Activated T-cell treated with anti-CD3 and anti-CD28 coated beads for 48 hours (primary cell): Measurements from ENCODE around the gene DOCK10.

ENCODE experiments used
- DNase-seq: peaks from one replicate; pipeline ENCODE4 v3.0.0-alpha.2; 2020; ENCODE audit warnings: low read depth

DOCK10 gene

DNA sequence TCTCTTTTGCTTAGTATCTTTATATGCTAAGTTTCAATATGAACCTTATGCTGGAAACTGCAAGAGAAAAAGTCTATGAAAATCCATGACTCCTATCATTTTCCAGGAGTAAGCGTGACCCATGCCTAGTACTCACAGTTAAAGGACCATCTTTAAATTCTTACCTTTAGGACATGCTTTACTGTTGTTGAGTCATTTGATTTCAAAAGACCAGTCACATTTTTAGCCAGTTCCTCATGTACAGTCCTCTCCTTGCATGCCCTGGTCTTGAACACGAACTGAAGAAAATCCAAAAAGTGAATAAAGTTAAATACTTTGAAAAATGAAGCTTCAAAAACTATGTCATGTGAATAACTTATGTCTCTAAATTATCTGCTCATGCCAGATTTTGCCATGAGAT is 208.3 kb downstream of the DOCK10 start:
- no peak for DNase-seq

DNA sequence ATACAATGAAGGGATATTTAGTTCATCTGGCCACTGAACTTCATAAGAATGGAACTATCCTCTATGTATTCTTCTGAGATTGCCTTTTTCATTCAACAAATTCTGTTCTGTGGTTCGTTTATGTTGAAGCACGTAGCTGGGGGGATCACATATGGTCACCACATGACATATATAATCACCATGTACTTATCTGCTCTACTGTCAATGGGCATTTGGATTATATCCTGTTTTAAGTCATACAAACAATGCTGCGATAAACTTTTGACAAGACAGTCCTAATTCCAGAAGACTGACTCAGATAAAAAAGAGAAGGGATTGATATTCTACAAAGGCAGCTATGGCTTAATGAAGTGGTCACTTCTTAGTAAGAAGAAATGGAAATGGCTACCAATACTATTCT is 210.1 kb downstream of the DOCK10 start:
- DNase-seq, result no peak

DNA sequence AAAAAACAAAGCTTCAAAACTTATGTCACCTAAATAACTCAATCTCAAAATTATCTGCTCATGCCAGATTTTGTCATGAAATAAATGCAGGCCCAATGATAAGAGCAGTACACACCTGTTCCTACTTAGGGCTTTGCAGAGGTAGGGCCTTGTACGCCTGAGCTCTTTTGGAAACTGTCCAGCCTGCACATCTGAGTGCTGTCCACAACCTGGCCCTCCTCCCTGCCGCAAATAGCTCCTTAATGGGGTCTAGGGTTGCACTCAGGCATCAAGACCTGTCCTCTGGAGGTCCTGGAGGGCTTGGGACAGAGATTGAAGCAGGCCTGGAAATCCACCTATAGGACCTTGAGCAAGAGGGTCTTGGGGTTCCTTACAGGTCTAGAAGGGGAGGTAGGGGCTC is 210.7 kb downstream of the DOCK10 start:
- DNase-seq, result no peak

DNA sequence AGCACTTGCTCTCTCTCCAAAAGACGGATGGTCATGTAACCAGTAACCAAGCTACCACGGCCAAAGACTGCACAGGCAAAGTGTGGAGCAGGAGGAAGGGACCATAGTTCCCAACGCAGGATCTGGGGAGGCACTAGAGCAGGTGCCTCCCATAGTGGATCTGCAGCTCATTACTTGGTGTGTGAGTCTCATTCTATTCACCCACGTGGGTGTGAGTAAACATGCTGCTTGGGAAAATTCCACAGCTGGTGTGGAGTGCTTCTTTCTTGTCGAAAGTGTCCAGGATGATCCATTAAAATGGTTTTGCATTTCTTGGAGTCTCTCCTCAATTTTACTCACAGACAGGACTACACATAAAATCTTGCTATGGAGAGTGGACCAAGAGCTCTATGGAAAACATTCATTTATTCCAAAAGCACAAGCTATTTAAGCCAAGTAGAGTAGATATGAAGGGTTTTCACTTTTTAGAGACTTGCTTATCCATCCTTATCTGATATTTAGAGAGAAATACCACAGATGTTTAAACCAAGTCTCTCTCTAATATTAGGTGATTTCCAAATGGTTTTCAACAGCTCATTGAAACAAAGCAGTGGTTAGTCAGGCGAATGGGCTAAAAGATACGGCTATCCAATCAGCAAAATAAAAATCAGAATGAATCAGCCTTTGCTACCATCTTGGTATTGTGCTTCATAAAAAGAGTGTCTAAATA is 221.8 kb downstream of the DOCK10 start:
- DNase-seq, result no peak

DNA sequence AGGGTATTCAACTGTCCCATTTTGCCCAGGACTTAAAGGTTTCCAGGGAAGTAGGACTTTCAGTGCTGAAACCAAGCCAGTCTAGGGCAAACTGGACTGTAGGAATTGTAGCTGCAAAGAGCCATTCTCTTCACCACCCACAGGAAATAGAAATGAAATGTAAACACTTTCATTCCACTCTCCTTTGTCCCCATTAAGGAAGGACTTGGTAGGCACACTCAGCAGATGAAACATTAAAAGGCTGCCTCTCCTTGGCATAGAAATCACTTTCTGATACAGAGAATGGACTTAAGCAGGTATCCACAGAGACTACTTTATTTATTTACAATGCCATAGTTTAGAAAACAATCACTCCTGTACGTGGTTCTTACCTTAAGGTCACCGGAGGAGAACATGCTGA is 223.2 kb downstream of the DOCK10 start:
- no peak for DNase-seq

DNA sequence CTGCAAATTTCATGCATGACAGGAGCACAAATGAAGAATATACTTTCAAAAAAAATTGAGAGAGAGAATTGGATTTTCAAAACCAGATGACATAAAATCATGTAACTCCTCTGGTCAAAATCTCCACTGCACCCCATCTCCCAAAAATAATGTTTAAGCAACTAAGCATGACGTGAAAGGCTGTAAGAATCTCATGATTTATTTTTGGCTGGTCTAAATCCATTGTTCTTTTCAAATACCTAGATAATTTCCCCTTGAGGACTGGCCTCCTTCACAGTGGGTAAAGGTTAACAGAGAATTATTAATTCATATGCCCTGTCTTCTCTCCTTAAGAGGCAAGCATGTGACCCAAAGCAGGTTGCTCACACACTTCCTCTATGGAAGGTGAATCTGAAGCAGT is 224.6 kb downstream of the DOCK10 start:
- no peak for DNase-seq

DNA sequence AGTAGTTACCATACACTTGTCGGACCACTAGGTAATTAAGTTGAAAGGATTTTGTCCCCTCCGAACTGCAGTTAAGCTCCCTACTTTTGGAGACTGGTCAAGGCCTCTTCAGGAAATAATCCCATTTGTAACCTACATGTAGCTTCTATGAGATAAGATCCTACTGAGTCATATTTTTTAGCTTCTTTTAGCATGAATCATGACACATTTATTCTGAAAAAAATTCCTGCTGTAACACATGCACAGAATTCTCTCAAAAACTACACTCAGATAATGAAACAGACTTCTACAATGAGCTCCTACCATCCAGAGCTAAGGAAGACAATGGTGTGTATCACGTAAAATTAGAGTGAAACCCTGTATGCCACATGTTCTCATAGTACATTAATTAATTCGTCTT is 225.5 kb downstream of the DOCK10 start:
- DNase-seq, result no peak

DNA sequence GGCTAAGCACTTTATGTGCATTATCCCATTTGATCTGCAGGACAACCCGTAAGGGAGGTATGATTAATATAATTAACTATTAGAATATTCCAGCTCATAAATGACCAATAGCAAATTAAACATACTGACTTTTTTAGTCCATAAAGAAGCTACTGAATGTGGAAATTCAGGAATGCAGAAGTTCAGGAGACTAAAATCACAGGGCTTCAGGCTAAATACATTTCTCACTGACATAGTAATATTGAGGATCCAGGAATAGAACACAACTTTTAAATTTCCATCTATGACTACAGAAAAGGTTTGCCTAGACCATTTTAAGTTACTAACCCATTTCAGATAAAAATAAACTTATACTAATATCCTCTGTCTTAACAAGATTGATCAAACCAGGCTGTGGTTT is 228.7 kb downstream of the DOCK10 start:
- DNase-seq, result no peak

DNA sequence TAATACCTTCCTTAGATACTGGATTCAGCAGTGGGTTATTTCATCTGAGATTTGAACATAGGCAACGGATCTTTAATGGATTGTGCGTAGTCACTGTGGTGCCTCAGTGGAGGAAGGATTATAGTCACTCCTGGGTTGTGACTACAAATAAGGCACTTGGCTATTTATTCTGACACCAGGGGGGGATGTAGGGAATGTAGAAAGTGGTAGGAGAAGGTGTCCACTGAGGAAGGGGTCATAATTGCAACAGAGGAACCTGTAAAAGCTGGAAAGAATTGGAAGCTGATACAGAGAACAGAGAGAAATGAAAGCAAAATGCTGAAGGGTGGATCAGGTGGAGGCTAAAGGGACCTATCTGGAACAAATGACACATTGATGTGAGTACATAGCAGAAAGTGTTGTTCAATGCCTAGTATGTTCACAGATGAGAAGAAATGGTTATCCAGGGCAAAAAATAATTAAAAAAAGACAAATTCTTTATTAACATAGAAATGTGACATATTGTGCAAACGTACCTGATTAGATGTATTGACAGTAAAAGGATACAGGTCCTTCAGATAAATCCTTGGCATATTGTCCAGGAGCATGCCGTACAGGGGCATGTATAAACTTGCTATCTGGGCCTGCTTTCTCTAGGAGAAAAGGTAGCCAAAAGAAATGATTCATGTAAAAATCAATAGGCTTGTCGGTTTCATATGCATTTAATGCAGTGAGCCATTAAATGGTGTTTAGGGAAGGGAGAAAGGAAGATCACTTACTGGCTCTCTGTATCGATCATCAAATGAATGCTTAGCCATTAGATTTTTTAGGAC is 234.9 kb downstream of the DOCK10 start:
- DNase-seq, result no peak

DNA sequence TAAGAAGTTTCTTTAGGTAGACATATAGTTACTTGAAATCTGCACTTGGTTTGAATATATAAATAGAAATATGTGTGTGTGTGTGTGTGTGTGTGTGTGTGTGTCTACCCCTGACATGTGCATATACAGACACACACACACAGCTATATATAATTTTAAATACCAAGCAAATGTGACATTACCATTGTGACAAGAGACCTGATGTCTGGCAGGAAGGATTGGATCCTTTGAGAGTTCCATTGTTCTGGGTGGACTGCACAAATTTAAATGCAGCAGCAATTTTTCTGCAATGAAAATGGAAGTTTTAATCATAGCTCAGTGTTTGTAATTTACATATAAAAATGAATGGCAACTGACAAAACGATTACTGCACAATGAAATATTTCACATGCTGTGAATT is 238.3 kb downstream of the DOCK10 start:
- DNase-seq, result no peak

DNA sequence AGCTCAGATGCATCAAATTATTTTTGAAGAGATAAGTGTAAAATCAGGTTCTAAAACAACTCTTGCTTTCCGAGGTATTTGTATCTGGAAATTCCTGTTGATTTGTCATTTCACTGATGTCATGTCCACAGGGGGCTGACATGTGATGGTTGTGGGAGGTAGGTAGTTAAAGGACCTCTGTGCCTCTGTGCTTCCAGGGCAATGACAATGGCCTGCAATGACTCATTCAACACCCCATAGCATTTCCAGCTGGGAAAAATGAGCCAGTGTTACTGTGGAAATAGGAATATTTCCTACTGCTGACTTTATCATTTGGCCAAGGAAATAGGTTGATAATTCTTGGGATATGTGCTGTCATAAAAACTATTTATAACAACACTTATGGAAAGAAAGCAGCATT is 239.9 kb downstream of the DOCK10 start:
- DNase-seq, result no peak

DNA sequence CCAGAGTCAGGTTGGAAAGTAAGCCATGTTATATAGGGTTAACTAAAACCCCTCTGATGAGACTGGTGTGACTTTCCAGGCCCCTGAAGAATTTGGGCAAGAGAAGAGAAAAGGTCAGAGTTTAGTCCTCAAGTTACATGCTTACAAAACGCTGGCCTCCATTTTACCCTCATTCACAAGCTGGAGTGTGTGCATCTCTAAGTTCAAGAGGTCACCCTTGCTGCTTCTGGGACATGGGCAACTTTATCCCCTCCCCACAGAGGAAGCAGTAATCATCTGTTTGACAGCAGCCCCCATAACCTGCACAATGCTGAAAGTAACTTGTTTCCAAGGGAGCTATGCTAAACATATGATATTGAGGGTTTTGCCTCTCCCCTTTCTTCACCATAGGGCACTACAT is 240.9 kb downstream of the DOCK10 start:
- DNase-seq, result no peak

DNA sequence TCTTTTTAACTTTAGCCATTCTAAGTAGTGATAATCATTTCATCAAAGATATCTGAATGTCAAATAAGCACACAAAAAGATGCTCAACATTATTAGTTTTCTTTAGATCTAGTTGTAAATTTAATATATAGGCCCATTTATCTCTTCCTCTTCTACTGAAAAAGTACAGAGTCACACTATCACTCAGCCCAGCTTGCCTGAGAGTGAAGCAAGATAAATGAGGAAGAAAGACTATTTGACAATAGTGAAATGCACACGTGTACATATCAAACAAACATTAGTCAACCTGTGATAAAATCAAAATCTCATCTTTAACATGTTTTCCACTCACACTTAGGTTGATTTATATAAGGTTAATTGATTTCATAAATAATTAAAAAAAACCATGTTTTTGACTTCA is 242.6 kb downstream of the DOCK10 start:
- DNase-seq, result no peak

DNA sequence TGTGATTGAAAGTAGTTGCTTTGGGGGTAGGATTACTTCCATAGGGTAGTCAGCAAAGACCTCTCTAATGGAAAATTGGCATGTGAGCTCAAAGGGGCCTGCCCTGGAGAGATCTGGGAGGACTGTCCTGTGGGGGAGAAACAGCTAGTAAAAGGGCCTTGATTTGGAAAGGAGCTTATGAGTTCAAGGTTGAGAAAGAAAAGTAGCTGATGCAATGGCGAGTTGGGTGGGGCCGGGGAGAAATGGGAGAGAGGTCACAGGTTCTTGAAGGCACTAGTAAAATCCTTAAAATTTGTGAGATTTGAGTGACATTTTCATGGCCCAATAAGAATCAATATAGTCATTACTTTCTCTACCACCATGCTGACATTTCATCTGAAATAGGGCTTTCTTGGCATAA is 244.1 kb downstream of the DOCK10 start:
- no peak for DNase-seq

DNA sequence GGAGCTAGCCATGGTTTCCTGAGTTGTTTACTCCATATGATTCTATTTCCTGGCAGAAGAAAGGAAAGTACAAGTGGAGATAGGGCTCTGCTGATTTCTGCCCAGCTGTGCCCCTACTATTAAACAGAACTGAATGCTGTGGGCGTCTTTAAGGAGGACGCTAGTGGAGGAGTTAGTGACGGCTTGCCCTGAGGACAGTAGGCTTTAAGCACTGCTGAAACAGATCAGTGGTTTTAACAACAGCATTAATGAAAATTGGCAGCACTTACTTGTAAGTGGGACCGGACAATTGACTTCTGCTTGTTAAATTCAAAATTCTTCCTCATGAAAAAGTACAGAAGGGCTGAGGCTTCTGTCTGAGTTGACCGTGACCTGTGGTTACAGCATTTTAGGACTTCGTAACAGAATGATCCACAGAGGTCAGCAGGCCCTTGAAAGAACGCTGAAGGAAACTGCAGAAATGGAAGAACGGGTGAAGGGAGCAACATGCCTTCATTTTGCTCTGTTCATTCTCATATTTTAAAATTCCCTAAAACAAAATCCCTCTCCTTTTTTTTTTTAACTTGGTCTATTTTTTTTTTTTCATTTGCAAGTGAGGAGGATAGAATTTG is 245.5 kb downstream of the DOCK10 start:
- no peak for DNase-seq

DNA sequence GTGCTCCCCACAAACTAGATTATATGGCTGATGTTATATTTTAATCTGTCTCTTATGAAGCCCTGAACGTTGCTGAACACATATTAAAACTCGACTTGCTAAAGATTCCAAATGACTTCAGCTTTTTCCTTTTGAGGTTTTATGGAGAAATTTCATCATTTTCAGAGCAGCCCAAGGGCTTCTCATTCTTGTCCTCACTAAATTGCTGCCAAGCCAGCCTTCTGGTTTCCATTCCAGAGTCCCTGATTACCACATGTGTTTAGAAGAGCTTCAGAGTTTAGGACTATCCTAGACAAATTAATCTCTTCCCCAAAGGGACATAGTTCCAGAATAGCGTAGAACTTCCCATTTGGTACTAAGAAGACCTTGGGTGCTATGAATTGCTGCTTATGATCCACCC is 248.3 kb downstream of the DOCK10 start:
- no peak for DNase-seq

DNA sequence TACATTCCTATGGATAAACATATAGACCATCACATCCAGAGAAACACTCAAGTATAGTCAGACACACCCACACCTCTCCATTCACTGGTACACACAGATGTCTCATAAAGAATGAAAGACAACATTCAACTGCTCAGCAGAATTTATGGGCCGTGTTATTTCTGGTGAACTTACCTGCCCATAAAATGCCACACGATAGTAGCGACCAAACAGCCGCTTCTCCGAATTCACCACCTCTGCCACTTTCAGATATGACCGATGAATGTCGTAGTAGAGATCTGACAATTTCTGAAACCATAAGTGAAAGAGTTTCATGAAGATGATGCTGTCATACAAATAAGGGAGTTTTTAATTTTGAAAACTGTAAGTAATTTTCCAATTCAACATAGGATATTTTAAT is 255.4 kb downstream of the DOCK10 start:
- DNase-seq, result no peak

DNA sequence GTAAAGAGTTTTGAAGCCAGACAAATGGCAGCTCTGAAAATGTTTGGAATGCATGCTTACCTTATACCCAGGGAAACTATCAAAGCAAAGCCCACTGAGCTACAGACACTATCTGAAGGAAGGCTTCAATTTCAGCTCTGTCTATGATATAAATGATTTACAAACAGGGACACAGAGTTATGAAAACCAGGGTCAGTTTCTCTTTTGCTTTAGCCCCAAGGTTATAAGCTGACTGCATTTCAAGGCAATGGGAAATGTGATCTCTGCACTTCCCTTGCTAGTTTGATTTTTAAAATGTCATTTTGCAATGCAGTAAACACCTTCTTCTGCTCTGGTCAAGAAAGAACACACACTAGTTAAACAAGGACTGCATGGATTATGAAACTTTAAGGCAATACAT is 260.9 kb downstream of the DOCK10 start:
- no peak for DNase-seq

DNA sequence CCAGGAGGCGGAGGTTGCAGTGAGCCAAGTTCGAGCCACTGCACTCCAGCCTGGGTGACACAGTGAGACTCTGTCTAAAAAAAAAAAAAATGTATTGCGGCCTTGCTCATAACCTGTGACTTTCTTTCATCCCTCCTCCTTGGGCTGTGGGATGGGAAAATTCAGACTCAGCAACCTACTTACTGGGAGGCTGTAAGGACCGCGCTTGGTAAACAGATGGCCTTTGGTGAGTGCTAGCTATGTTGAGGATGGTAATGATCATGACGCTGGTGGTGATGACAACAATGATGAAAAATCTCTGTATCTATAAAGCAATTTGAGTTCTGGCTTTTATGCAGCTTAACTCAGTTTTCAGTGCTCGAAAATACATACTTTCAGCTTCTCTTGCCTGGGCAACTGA is 261.4 kb downstream of the DOCK10 start:
- DNase-seq, result no peak

DNA sequence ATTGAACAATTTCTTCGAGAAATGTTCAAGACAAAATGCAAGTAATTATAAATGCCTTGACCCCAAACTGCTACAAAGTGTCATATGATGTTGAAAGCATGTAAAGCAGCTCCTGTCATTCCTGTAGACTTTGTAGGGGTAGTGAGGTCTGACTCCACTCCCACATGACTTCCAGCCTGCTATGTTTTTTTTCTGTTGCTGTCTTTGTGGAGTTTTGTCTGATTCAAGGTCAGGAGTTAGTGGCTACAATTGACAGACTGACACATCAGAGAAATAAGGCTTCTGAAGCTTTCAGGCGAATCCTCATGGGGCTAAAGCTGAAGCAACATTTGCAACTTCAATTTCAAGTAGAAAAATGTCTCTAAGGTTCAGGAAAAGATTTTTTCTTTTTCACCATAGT is 262.2 kb downstream of the DOCK10 start:
- DNase-seq, result no peak

DNA sequence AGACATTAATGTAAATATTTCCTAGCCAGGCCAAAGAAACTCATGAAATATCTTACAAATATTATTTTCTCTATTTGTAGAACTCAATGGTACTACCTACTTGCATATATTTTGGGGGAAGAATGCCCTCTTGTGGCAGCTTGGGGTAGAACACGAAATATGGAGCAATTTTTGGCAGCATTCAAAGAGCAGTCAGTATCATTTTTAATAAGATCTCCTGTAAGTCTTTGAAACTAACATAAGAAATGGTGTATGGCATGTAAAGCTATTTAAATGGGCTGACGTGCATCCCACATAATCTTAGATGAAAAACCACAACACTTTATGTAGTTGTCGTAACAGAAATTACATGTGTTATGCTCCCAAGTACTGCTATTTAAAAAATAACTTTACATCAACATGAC is 263.8 kb downstream of the DOCK10 start:
- peak; percentile 39 for DNase-seq

DNA sequence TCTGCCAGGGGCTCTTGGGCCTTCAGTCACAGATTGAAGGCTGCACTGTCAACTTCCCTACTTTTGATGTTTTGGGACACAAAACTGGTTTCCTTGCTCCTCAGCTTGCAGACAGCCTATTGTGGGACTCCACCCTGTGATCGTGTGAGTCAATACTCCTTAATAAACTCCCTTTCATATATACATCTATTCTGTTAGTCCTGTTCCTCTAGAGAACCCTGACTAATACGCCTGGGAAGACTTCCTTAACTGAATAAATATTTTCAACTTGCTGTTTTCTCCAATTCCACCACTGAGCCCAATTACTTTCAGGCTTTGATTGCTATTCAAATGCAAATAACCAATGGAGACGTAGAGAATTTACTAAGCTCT is 264.7 kb downstream of the DOCK10 start:
- DNase-seq, result no peak

DNA sequence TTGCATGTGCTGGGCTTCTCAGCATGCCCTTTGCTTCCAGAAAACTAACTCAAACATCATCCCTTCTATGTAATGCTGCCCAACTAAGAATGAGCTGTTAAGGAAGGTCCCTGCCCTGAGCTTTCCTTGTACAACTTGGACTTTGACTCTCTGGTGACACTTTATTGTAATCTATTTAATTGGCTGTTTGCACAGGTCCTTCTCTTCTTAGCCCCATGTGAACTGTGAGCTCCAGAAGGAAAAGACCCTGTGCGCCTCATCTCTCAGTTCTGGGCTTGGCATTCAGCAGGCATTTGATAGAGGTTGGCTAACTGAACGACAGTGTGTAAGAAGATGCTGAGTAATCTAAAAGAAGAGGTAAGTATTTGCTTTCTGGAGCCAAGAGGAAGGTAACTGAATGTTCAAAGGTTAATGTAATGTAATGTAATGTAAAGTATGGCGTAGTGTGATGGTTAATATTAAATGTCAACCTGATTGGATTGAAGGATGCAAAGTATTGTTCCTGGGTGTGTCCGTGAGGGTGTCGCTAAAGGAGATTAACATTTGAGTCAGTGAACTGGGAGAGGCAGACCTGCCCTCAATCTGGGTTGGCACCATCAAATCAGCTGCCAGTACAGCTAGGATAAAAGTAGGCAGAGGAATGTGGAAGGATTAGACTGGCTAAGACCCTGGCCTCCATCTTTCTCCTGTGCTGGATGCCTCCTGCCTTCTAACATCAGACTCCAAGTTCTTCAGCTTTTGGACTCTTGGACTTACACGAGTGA is 265.3 kb downstream of the DOCK10 start:
- DNase-seq, result no peak
